Measurements from ENCODE around the gene ZNF581.

The ZNF581 gene

DNA sequence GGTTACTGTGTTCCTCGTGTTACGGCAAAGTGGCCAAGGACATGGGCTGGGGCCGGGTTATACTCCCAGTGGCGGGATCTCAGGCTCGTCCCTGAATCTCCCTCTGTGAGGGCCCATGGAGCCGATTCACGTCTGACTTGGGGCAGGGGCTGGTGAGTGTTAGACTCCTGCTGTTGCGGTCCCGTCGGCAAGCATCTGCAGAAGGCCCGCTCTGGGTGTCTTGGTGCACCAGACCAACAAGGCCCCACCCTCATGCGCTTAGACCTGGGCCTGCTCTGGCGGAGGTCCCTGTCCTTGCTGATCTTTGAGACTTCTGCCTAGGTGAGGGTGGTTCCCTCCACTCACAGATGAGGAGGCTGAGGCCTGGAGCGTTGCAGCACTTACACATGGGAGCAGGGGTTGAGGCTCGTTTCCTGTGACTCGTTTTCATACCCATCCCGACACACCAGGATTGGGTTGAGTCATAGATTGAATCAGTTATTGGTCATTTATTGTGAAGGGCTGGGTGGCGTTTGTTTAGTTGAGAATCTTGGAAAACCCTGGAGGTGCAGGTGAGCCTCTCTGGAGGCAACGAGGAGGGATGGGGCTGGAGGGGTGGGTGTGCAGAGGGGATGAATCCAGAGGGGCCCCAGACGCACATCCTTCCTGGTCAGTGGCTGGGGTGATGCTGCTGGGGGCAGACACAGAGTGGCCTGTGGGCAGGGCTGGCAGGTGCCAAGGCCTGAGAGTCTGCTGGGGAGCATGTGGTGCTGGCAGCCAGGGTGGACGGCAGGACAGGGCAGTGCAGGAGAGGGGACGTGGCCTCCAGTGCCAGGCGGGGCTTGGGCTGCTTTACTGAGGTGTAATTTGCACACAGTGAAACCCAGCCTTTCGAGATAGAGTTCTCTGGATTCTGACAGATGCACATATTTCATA, 36.2 kb downstream of the ZNF581 start:
- no peak overlapping the region for H3K4me3 Mint-ChIP-seq
- H3K36me3 Mint-ChIP-seq, result peaks cover 2% of the 10 kb centered on the region
- H3K4me1 Mint-ChIP-seq (ENCODE audit: low read depth), result peaks cover 46% of the 10 kb centered on the region
- H3K27ac Mint-ChIP-seq, result peak overlapping the region; percentile 61
- H3K27me3 Mint-ChIP-seq, result no peaks in the 10 kb centered on the region
- no peaks in the 10 kb centered on the region for H3K9me3 Mint-ChIP-seq (ENCODE audit: low read depth)

DNA sequence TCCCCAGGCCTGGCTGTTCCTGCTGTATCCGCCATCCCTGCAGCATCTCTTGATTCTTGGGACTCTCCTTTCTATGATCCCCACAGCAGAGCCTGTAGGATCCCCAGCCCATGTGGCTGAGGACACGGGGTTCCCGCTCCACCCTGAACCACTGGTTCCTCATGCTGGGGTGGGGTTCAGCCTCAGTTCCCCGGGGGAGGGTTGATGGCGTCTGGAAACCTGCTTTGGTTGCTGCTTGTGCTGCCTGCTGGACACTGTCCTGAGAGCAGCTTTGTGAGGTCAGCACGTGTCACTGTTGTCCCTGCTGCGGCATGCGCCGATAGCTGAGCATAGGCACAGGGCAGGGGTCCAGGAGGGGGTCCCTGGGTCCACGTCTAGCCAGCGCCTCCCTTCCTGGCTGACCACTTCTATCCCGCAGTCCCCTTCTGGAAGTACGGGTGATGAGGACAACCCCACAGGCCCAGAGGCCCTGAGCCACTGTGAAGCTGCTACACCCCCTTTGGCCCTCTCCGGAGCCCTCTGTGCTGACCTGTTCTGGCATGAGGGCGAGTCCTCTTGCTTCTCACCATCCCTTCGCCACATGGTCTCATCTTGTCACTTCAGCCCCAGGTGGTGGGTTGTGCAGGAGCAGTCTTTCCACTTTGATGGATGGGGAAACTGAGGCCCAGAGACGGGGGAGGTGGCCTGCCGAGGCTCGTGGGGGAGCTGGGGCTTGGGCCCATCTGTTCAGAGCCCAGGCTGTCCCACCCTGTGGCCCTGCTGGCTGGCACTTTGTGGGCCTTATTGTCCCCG, 37.1 kb downstream of the ZNF581 start:
- Mint-ChIP-seq H3K27me3 (no peaks in the 10 kb centered on the region), H3K4me1 (ENCODE audit: low read depth) (peaks cover 44% of the 10 kb centered on the region), H3K27ac (no peak overlapping the region), H3K36me3 (peaks cover 2% of the 10 kb centered on the region), H3K4me3 (peak overlapping the region; percentile 5), H3K9me3 (ENCODE audit: low read depth) (no peaks in the 10 kb centered on the region)

DNA sequence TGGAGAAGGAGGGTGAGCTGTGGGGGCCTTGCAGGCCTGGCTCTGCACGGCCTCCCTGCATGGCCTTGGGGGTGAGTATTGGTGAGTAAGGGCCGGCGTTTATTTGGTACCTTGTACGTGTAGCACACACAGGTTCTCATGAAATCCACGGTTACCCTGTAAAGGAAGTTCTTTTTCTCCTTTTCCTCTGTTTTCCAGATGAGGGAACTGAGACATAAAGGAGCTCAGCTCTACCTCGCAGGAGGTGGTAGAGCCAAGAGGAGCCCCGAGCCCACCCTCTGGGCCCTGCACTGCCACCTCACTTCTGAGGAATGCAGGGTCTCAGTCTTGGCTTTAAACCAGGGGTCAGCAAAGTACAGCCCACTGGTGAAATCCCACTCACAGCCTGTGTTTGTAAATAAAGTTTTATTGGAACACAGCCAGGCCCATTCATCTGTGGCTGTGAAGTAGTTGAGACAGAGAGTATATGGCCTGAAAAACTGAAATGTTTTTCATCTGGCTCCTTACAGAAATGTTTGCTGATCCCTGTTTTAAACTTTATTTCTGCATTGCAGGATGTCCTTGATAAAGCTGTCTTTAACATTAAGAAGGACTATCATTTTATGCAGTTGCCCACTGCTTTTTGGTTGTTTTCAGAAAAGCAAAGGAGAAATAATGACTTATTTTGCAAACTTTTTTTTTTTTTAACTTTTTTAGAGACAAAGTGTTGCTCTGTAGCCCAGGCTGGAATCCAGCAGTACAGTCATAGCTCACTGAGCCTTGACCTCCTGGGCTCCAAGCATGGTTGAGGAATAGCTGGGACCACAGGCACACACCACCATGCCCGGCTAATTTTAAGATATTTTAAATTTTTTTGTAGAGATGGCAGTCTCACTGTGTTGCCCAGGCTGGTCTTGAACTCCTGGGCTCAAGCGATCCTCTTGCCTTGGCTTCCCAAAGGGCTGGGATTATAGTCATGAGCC, 38.0 kb downstream of the ZNF581 start:
- H3K9me3 Mint-ChIP-seq (ENCODE audit: low read depth), result no peaks in the 10 kb centered on the region
- H3K27me3 Mint-ChIP-seq, result no peaks in the 10 kb centered on the region
- no peak overlapping the region for H3K4me3 Mint-ChIP-seq
- H3K4me1 Mint-ChIP-seq (ENCODE audit: low read depth), result peaks cover 39% of the 10 kb centered on the region
- H3K27ac Mint-ChIP-seq, result no peak overlapping the region
- peaks cover 2% of the 10 kb centered on the region for H3K36me3 Mint-ChIP-seq

DNA sequence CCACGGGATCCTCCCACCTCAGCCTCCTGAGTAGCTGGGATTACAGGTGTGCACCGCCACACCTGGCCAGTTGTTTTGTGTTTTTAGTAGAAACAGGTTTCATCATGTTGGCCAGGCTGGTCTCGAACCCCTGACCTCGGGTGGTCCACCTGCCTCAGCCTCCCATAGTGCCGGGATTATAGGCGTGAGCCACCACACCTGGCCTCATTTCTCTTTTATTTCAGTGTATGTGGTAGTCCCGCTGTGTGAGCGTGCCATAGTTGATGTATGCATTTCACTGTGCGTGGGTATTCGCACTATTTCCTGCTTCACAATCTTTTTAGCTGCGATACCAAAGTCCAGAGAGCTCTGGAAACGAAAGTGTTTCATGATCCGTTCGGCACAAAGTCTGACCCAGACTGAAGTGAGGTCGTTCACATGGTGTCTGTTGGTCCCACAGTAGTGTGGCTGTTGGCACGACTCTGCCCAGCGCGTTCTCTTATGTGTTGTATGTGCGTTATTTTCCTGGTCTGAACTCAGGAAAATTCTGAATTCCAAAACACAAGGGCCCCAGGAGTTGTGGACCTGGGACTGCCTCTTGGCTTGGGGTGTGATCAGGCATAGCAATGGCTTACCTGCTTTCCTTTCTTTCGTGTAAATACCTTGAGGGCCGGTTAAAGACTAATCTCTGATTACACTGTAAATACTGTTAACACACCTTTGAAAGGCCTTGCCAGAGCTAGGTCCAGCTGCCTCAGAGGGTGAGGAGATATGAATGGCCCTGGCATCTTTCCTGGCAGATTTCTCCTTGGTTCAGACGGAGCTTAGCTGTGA, 40.2 kb downstream of the ZNF581 start:
- Mint-ChIP-seq H3K4me3 (no peak overlapping the region), H3K36me3 (peaks cover 2% of the 10 kb centered on the region), H3K27ac (no peak overlapping the region), H3K27me3 (no peaks in the 10 kb centered on the region), H3K9me3 (ENCODE audit: low read depth) (no peaks in the 10 kb centered on the region), H3K4me1 (ENCODE audit: low read depth) (peaks cover 19% of the 10 kb centered on the region)

DNA sequence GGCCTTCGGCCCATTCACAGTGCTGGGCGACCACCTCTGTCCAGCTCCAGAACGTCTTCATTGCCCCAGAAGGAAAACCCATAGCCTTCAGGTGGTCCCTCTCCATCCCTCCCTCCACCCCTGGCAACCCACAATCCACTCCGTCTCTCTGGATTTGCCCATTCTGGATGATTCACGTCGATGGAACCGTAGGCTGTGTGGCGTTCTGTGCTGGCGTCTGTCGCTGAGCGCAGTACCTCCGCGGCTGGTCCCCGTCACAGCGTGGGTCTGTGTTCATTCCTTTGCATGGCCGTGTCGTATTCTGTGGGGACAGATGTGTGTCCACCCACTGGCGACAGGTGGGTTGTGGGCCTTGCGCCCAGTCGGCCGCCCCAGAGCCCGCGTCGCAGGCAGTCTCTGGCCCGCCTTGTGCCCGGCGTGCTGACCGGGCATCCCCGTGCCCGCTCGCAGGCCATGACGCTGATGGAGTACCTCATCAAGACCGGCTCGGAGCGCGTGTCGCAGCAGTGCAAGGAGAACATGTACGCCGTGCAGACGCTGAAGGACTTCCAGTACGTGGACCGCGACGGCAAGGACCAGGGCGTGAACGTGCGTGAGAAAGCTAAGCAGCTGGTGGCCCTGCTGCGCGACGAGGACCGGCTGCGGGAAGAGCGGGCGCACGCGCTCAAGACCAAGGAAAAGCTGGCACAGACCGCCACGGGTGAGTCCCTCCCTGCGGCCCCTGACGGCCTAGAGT, 41.7 kb downstream of the ZNF581 start:
- H3K9me3 Mint-ChIP-seq (ENCODE audit: low read depth), result no peaks in the 10 kb centered on the region
- no peak overlapping the region for H3K4me3 Mint-ChIP-seq
- peaks cover 9% of the 10 kb centered on the region for H3K4me1 Mint-ChIP-seq (ENCODE audit: low read depth)
- no peaks in the 10 kb centered on the region for H3K36me3 Mint-ChIP-seq
- no peak overlapping the region for H3K27ac Mint-ChIP-seq
- no peaks in the 10 kb centered on the region for H3K27me3 Mint-ChIP-seq

DNA sequence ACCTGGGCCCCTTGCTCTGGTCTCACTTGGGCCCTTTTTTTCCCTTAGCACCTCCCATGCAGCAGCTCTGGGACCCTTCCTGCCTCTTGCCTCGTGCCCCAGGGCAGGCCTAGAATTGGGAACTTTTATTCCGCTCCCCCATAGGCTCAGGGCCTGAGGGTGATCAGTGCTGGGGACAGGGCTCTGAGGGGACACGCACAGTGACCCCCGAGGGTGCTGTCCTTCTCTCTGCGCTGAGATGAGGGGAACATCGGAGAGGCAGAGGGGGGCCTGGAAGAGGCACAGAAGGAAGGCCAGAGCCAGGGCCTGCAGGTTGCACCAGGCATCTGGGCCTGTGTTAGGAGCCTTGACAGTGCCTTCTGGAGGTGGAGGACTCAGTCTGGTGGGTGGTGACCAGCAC, 42.3 kb downstream of the ZNF581 start:
- H3K27me3 Mint-ChIP-seq, result no peaks in the 10 kb centered on the region
- H3K4me3 Mint-ChIP-seq, result no peak overlapping the region
- H3K27ac Mint-ChIP-seq, result no peak overlapping the region
- peaks cover 5% of the 10 kb centered on the region for H3K4me1 Mint-ChIP-seq (ENCODE audit: low read depth)
- no peaks in the 10 kb centered on the region for H3K9me3 Mint-ChIP-seq (ENCODE audit: low read depth)
- H3K36me3 Mint-ChIP-seq, result no peaks in the 10 kb centered on the region

DNA sequence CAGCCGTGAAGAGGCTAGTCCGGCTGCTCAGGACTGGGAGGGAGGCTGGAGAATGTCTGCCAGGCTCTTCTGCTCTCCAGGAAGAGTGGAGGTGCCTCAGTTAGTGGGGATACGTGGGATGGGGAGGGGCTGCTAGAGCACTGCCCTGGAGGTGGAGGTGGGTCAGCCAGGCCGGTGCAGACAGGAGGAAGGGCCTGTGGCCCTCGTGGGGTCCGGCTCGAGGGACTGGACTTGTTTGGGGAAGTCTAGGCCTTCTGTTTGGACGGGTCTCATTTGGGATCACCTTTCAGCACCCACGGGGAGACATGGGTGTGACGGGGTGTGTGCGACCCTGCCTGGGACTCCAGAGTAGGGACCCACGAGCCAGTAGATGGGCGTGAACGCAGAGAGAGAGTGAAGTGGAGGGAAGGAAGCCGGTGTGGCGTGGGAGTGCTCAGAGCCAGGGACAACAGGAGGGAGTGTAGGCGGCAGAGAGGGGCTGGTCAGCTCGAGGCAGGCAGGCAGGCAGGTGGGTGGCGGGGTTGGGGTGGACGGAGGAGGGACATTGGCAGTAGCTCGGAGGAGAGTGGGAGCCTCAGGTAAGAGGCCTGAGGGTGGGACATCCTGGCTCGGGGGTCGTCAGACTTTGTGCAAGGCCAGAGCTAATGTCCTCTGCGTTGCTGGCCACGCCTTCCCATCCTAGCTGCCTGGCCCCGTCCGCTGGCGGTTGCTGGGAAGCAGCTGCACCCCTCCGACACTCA, 43.0 kb downstream of the ZNF581 start:
- no peaks in the 10 kb centered on the region for H3K36me3 Mint-ChIP-seq
- no peak overlapping the region for H3K27ac Mint-ChIP-seq
- H3K27me3 Mint-ChIP-seq, result no peaks in the 10 kb centered on the region
- no peaks in the 10 kb centered on the region for H3K9me3 Mint-ChIP-seq (ENCODE audit: low read depth)
- peaks cover 4% of the 10 kb centered on the region for H3K4me1 Mint-ChIP-seq (ENCODE audit: low read depth)
- H3K4me3 Mint-ChIP-seq, result no peak overlapping the region

GRCh38 chr19:55687281-55688201, 44.1 kb downstream of the ZNF581 start:
- Mint-ChIP-seq H3K4me1 (ENCODE audit: low read depth) (peaks cover 3% of the 10 kb centered on the region), H3K36me3 (no peaks in the 10 kb centered on the region), H3K9me3 (ENCODE audit: low read depth) (no peaks in the 10 kb centered on the region), H3K4me3 (no peak overlapping the region), H3K27me3 (no peaks in the 10 kb centered on the region), H3K27ac (no peak overlapping the region)

GRCh38 chr19:55688422-55689218, 45.2 kb downstream of the ZNF581 start:
- Mint-ChIP-seq H3K4me1 (ENCODE audit: low read depth) (peaks cover 3% of the 10 kb centered on the region), H3K36me3 (no peaks in the 10 kb centered on the region), H3K27ac (no peak overlapping the region), H3K27me3 (no peaks in the 10 kb centered on the region), H3K9me3 (ENCODE audit: low read depth) (no peaks in the 10 kb centered on the region), H3K4me3 (no peak overlapping the region)

- no peak overlapping the region for H3K4me3 Mint-ChIP-seq
Observed at GRCh38 chr19:55689411-55690108, 46.1 kb downstream of the ZNF581 start.

GRCh38 chr19:55690109-55690768, 46.8 kb downstream of the ZNF581 start:
- Mint-ChIP-seq H3K36me3 (no peaks in the 10 kb centered on the region), H3K9me3 (ENCODE audit: low read depth) (no peaks in the 10 kb centered on the region), H3K27ac (no peak overlapping the region), H3K27me3 (no peaks in the 10 kb centered on the region), H3K4me3 (no peak overlapping the region), H3K4me1 (ENCODE audit: low read depth) (peaks cover 3% of the 10 kb centered on the region)

More at GRCh38 chr19:55689411-55690108, 46.1 kb downstream of the ZNF581 start:
- Mint-ChIP-seq H3K27ac (no peak overlapping the region), H3K27me3 (no peaks in the 10 kb centered on the region), H3K36me3 (no peaks in the 10 kb centered on the region), H3K9me3 (ENCODE audit: low read depth) (no peaks in the 10 kb centered on the region), H3K4me1 (ENCODE audit: low read depth) (peaks cover 3% of the 10 kb centered on the region)

All from activated naive CD8-positive, alpha-beta T cell (primary cell).